ENCODE measurements around the gene FAM234A.

Gene FAM234A

GRCh38 chr16:305916-306626 is 71.5 kb downstream of the FAM234A start:
- no peak for DNase-seq

GRCh38 chr16:306911-307370 is 72.3 kb downstream of the FAM234A start:
- no peak for DNase-seq

- no peak for DNase-seq
These were observed 73.2 kb downstream of the FAM234A start for GRCh38 chr16:307691-308312.

- DNase-seq: peak in 2 of 6 experiments; percentile 31 to 52
These were observed 74.9 kb downstream of the FAM234A start for GRCh38 chr16:309476-309875.

- no peak for DNase-seq
These were observed 77.1 kb downstream of the FAM234A start for GRCh38 chr16:311725-312124.

- no peak for DNase-seq
These were observed 79.7 kb downstream of the FAM234A start for GRCh38 chr16:314351-314750.

GRCh38 chr16:314795-315299 is 80.2 kb downstream of the FAM234A start:
- DNase-seq: no peak

Data from stimulated activated naive CD4-positive, alpha-beta T cell (primary cell).